ENCODE data around the gene KLK8.

KLK8 gene

DNA sequence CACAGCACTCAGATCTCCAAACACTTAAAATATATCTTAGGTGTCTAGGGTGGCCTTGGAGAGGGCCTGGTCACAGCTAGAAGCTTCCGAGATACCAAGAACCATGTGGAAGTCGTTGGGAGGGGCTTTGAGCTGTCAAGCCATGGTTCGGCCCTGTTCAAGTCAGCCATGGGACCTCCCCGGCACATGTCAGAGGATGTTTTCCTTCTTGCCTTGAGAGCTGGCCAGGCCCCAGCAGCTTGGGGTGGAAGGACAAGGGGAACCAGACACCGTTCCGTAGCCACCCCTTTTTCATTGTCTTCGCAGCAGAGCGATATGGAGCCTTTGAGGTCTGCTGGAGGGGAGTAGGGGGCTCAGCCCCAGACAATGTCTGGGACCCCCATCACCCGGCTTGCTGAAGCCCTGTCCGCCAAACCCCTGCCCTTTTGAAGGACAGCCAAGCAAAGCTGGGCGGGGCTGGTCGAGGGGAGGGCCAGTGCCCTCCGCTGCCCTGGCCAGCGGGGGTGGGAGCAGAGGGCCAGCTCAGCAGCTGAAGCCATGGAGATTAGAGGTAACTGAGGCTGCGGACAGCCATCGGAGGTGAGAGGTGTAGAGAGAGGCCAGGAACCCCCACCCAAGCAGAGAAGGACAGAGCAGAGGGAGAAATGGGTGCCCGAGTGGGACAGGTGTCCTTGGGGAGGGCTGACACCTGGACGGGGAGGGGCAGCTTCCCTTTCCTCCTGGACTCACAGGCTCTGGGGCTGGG, 24.6 kb upstream of the KLK8 start:
- no peak overlapping the region for H3K9ac ChIP-seq (ENCODE audit: low read depth, low read length)
- no peaks in the 10 kb centered on the region for H3K9me3 ChIP-seq (ENCODE audit: control insufficient read depth, insufficient read depth, low read length)
- H3K36me3 ChIP-seq (ENCODE audit: insufficient read depth, low read length), result no peaks in the 10 kb centered on the region
- H3K4me1 ChIP-seq (ENCODE audit: insufficient read depth, low read length), result peaks cover 27% of the 10 kb centered on the region

- Histone ChIP-seq H3K9me3 (ENCODE audit: control insufficient read depth, insufficient read depth, low read length) (no peaks in the 10 kb centered on the region), H3K9ac (ENCODE audit: low read depth, low read length) (no peak overlapping the region), H3K36me3 (ENCODE audit: insufficient read depth, low read length) (no peaks in the 10 kb centered on the region), H3K4me1 (ENCODE audit: insufficient read depth, low read length) (peaks cover 27% of the 10 kb centered on the region)
Observed at GRCh38 chr19:51025401-51025800, 24.0 kb upstream of the KLK8 start.

- peaks cover 27% of the 10 kb centered on the region for H3K4me1 ChIP-seq (ENCODE audit: insufficient read depth, low read length)
- no peaks in the 10 kb centered on the region for H3K9me3 ChIP-seq (ENCODE audit: control insufficient read depth, insufficient read depth, low read length)
- no peak overlapping the region for H3K9ac ChIP-seq (ENCODE audit: low read depth, low read length)
- no peaks in the 10 kb centered on the region for H3K36me3 ChIP-seq (ENCODE audit: insufficient read depth, low read length)
Observed at GRCh38 chr19:51024924-51025323, 23.5 kb upstream of the KLK8 start.

- Histone ChIP-seq H3K9me3 (ENCODE audit: control insufficient read depth, insufficient read depth, low read length) (no peaks in the 10 kb centered on the region), H3K9ac (ENCODE audit: low read depth, low read length) (no peak overlapping the region), H3K4me1 (ENCODE audit: insufficient read depth, low read length) (peaks cover 27% of the 10 kb centered on the region), H3K36me3 (ENCODE audit: insufficient read depth, low read length) (no peaks in the 10 kb centered on the region)
Observed at GRCh38 chr19:51023946-51024345, 22.5 kb upstream of the KLK8 start.

- Histone ChIP-seq H3K4me1 (ENCODE audit: insufficient read depth, low read length) (peaks cover 27% of the 10 kb centered on the region), H3K9ac (ENCODE audit: low read depth, low read length) (no peak overlapping the region), H3K9me3 (ENCODE audit: control insufficient read depth, insufficient read depth, low read length) (no peaks in the 10 kb centered on the region; the same call in 1 of the 2 replicates), H3K36me3 (ENCODE audit: insufficient read depth, low read length) (no peaks in the 10 kb centered on the region)
Observed at GRCh38 chr19:51022526-51022925, 21.1 kb upstream of the KLK8 start.

GRCh38 chr19:51020988-51021651, 19.7 kb upstream of the KLK8 start:
- no peaks in the 10 kb centered on the region for H3K36me3 ChIP-seq (ENCODE audit: insufficient read depth, low read length)
- no peak overlapping the region for H3K9ac ChIP-seq (ENCODE audit: low read depth, low read length)
- H3K4me1 ChIP-seq (ENCODE audit: insufficient read depth, low read length), result peaks cover 14% of the 10 kb centered on the region; the same call in 1 of the 2 replicates
- no peaks in the 10 kb centered on the region; the same call in 1 of the 2 replicates for H3K9me3 ChIP-seq (ENCODE audit: control insufficient read depth, insufficient read depth, low read length)

GRCh38 chr19:51019544-51019925, 18.1 kb upstream of the KLK8 start, which contains the start of gene KLK10:
Gene KLK10 (minus strand): TSS chr19:51019709. CDS start chr19:51019130, 579 bp downstream.
- peak within 1 kb of the TSS; percentile 67 for H3K9ac ChIP-seq (ENCODE audit: low read depth, low read length)
- no peaks in the 10 kb centered on the region for H3K36me3 ChIP-seq (ENCODE audit: insufficient read depth, low read length)
- no peaks in the 10 kb centered on the region; the same call in 1 of the 2 replicates for H3K9me3 ChIP-seq (ENCODE audit: control insufficient read depth, insufficient read depth, low read length)
- H3K4me1 ChIP-seq (ENCODE audit: insufficient read depth, low read length), result peaks cover 5% of the 10 kb centered on the region; the same call in 1 of the 2 replicates

DNA sequence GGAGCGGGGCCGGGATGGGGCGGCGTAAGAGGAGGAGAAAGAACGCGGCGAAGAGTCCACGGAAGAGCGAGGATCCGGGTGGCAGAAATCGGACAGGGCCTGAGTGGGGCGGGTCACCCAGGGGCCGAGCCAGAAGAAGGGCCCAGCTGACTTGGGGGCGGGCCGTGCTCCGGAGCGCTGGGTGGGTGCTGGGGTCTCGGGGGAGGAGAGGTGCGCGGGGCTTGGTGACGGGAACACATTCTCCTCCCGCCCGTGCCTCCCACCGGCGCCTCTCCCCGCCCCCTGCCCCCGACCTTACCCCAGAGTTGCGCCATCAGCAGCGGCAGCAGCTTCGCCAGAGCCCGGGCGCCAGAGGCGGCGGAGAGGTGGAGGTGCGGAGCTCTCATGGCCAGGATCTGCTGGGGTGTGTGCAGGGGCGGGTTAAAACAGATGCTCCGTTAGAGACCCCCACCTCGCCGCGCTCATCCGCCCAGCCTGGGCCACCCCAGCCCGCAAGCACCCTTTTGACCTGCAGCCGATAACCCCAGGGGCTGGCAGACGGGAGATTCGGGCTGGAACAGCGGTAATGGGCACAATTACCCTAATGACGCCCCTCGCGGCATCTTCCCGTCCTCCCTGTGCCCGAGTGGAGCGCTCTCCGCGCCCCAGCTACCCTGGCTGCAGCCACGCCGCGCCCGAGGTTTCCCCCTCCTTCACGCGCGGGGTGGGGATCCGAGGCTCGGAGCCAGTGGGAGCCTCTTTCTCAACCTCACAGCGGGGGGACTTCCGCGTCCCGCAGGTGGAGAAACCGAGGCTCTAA, 17.5 kb upstream of the KLK8 start:
- H3K9me3 ChIP-seq (ENCODE audit: control insufficient read depth, insufficient read depth, low read length), result no peaks in the 10 kb centered on the region; the same call in 1 of the 2 replicates
- no peaks in the 10 kb centered on the region for H3K36me3 ChIP-seq (ENCODE audit: insufficient read depth, low read length)
- H3K9ac ChIP-seq (ENCODE audit: low read depth, low read length), result peak overlapping the region; percentile 67
- H3K4me1 ChIP-seq (ENCODE audit: insufficient read depth, low read length), result peaks cover 5% of the 10 kb centered on the region; the same call in 1 of the 2 replicates

- H3K36me3 ChIP-seq (ENCODE audit: insufficient read depth, low read length), result no peaks in the 10 kb centered on the region
- H3K9me3 ChIP-seq (ENCODE audit: control insufficient read depth, insufficient read depth, low read length), result no peaks in the 10 kb centered on the region; the same call in 1 of the 2 replicates
- peaks cover 5% of the 10 kb centered on the region; the same call in 1 of the 2 replicates for H3K4me1 ChIP-seq (ENCODE audit: insufficient read depth, low read length)
- H3K9ac ChIP-seq (ENCODE audit: low read depth, low read length), result peak overlapping the region; percentile 66
Observed at GRCh38 chr19:51016798-51017683, 15.6 kb upstream of the KLK8 start.

DNA sequence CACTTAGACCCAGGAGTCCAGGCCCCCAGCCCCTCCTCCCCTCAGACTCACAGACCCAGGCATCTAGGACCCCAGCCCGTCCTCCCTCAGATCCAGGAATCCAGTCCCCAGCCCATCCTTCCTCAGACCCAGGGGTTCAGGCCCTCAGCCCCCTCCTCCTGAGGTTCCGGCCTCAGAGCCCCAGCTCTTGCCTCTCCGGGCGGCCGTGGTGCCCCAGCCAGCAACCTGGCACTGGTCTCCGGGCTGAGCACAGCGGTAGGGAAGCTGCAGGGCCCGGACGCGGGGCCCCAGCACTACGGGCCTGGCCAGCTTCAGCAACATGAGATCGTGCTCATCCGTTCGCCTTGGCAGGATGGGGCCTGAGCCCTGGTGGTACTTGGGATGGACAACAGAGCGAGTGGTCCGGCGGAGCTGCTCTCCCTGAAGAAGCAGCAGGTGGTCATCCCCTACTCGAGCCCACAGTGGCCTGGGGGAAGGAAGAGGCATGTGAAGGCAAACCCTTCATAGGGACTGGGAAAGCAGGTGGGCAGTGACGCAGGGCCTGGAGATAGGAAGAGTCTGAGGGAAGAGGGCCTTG, 14.4 kb upstream of the KLK8 start:
- Histone ChIP-seq H3K9ac (ENCODE audit: low read depth, low read length) (no peak overlapping the region), H3K9me3 (ENCODE audit: control insufficient read depth, insufficient read depth, low read length) (no peaks in the 10 kb centered on the region; the same call in 1 of the 2 replicates), H3K4me1 (ENCODE audit: insufficient read depth, low read length) (no peaks in the 10 kb centered on the region), H3K36me3 (ENCODE audit: insufficient read depth, low read length) (no peaks in the 10 kb centered on the region)

- H3K9me3 ChIP-seq (ENCODE audit: control insufficient read depth, insufficient read depth, low read length), result no peaks in the 10 kb centered on the region; the same call in 1 of the 2 replicates
- H3K36me3 ChIP-seq (ENCODE audit: insufficient read depth, low read length), result no peaks in the 10 kb centered on the region
- no peak overlapping the region for H3K9ac ChIP-seq (ENCODE audit: low read depth, low read length)
- H3K4me1 ChIP-seq (ENCODE audit: insufficient read depth, low read length), result no peaks in the 10 kb centered on the region
Observed at GRCh38 chr19:51014242-51014641, 12.8 kb upstream of the KLK8 start.

- H3K4me1 ChIP-seq (ENCODE audit: insufficient read depth, low read length), result no peaks in the 10 kb centered on the region
- no peak overlapping the region for H3K9ac ChIP-seq (ENCODE audit: low read depth, low read length)
- no peaks in the 10 kb centered on the region for H3K9me3 ChIP-seq (ENCODE audit: control insufficient read depth, insufficient read depth, low read length)
- no peaks in the 10 kb centered on the region for H3K36me3 ChIP-seq (ENCODE audit: insufficient read depth, low read length)
Observed at GRCh38 chr19:51012661-51013190, 11.3 kb upstream of the KLK8 start.
